ENCODE results near the gene DKKL1.

DNA sequence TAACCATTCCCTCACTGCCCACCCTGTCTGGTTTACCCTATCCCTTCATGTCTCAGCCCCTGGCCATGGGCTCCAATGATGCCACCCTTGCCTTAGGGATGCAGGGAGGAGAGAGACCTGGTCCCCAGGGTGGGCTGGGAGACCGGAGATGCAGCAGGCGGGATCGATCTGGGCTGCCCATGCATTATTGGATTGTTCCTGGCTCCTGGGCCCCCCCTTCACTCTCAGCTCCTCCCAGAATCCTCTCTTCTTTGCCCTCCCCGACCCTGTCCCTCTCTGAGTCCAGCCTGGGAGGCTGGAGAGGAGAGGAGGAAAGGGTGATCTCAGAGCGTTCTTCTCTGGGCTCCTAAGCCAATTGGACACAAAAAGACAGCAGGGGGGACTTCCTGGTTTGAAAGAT, 30.2 kb downstream of the DKKL1 start:
- no peak for TF ChIP-seq CTCF (IDR thresholded peaks at IDR 0.05; ENCODE audit: low read depth, low read length)
- TF ChIP-seq POLR2A (IDR thresholded peaks at IDR 0.05; ENCODE audit: extremely low read depth, insufficient read length) = no peak
- TF ChIP-seq MAX (IDR thresholded peaks at IDR 0.05; ENCODE audit: low read depth, low read length) = no peak
